H7 (cell line): Measurements from ENCODE around the gene SLC12A7. TPM values are rescaled to one million over a fixed set of nuclear protein-coding genes. Genes with fewer than 3 reads are reported as not detected.
"Not testable (repeated sequence)": the region's sequence is repeated elsewhere in the genome, so short reads cannot be mapped to it uniquely, and the experiment has no call there.

Experiments
- DNase-seq: peaks from one replicate; pipeline ENCODE4 v3.0.0; 2012
- H3K27me3 ChIP-seq: 2 replicates; pipeline ENCODE4 v1.6.0; 2011; ENCODE audit warnings: mild to moderate bottlenecking, low read length; ENCODE audit not compliant: control insufficient read depth, insufficient read depth
- H3K36me3 ChIP-seq: replicated peaks from 2 replicates; pipeline ENCODE4 v1.5.1; 2011; ENCODE audit warnings: low read length; ENCODE audit not compliant: control insufficient read depth, insufficient read depth
- H3K4me3 ChIP-seq: 2 replicates; pipeline ENCODE4 v1.5.1; 2011; ENCODE audit warnings: low read depth, mild to moderate bottlenecking, control low read depth, low read length, moderate library complexity; ENCODE audit not compliant: insufficient read depth
- total RNA-seq: library from RNA; depleted of rRNA; stranded (reverse); fragments of >200 nt; shearing (Covaris generic); gene quantifications from 2 replicates; pipeline ENCODE4 v1.2.3, GENCODE V29; 2014

Gene SLC12A7
- total RNA-seq, 1 experiment from 2014 or later = 19.8 TPM

DNA sequence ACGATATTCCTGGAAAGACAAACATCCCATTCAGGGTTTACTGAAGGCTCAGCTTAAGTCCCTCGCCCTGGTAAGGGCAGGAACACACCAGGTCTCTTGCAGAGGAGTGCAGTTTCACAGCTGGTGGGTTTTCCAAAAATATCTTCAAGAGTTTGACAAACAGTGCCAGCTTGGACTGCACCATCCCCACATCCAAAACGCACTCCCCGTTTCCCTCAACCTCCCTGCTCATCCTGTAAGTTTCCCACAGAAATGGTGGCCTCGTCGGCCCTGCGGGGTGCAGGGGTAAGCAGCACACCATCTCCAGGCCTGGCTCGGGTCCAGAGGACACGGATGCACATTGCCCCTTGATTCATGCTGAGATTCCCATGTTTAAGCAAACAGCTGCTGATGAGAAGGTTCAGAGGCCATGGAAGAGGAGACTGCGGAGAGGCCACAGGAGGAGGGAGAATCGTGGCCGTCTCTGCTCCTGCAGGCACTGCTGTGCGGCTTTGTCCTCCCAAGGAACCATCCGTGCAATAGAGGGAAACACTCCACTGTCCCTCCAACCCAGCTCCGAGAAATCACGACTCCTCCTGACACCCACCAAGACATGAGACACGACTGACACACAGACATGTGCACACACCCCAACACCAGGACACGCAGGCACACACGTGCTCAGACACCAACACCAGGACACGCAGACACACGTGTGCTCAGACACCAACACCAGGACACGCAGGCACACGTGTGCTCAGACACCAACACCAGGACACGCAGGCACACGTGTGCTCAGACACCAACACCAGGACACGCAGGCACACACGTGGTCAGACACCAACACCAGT lies 24.0 kb upstream of the SLC12A7 start:
- no peaks in the 10 kb centered on the region for H3K36me3 ChIP-seq
- no peak overlapping the region for H3K4me3 ChIP-seq
- DNase-seq = no peak
- H3K27me3 ChIP-seq = no peaks in the 10 kb centered on the region

DNA sequence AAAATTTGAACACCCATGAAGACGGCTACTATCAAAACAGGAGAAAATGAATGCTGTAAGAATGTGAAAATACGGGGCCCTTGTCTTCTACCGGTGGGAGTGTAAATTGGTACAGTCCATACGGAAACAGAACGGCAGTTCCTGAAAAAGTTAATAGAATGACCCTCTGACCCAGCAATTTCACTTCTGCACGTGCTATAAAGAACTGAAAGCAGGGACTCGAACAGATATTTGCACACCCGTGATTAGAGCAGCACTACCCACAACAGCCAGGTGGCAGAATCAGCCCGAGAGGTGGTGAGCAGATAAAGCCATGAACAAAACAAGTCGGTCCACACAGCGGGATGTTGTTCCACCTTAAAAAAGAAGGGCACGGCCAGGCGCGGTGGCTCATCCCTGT lies 22.6 kb upstream of the SLC12A7 start:
- no peak for DNase-seq
- no peaks in the 10 kb centered on the region for H3K36me3 ChIP-seq
- no peaks in the 10 kb centered on the region for H3K27me3 ChIP-seq
- no peak overlapping the region for H3K4me3 ChIP-seq

DNA sequence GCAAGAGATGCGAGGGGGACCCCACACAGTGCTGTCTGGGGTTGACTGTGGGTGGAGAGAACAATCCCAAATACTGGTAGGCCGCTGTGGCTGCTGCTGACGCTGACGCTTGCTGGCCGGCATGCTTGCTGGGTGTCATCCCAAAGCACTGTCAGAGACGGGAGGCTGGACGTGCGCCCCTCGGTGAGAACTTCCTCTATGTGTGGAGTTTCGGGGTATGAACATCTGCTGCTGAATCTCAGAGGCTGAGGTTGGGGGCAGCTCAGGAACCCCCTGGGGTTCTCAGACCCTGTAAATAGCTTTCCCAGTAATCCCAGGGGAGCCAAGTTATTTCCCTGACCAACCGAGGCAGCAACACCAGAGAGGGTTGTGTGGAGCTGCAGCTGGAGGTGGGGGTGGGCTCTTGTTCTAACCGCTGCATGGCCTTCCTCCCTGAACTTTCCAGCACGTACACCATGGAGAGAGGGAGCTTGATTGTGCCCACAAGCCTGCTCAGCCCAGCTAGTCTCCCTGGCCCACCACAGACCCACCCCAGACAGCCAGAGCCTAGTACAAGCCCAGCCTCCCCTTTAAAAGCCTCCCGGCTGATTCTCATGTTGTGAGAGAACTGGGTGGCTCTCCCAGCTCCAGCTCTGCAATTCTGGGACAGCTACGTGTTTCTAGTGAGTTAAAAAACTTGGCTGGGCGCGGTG lies 21.8 kb upstream of the SLC12A7 start:
- H3K27me3 ChIP-seq = no peaks in the 10 kb centered on the region
- H3K36me3 ChIP-seq = no peaks in the 10 kb centered on the region
- no peak overlapping the region for H3K4me3 ChIP-seq
- no peak for DNase-seq

DNA sequence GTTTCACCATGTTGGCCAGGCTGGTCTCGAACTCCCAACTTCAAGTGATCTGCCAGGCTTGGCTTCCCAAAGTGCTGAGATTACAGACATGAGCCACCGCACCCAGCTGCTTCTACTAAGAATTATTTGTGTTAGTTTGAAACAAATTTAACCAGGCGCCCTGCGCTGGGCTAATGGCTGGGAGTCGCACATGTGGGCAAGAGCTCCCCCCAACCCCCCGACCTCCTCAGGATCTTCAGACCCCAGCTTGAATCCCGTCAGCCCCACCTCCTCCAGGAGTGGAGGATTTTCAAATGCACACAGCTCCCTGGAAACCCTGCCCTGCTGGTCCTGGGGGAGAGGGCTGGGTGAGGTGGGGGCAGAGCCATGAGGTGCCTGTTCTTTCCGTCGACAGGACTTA lies 21.2 kb upstream of the SLC12A7 start:
- DNase-seq = no peak
- no peaks in the 10 kb centered on the region for H3K36me3 ChIP-seq

DNA sequence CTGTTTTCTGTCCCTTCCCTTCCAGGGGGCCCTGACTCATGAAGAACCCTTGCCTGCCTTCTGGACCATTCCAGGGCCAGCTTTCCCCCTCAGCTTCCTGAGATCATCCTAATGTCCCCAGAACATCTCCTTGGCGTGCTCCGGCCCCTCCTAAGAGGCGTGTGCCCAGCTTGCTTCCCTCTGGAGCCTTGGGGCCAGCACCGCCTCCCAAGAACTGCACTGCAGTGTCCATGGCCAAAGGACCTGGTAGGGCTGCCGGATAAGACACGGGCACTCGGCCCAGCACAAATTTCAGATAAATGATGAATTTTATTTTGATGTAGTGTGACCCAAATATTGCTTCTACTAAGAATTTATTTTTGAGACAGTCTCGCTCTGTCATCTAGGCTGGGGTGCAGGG lies 20.7 kb upstream of the SLC12A7 start:
- Histone ChIP-seq H3K4me3 (no peak overlapping the region), H3K36me3 (no peaks in the 10 kb centered on the region), H3K27me3 (no peaks in the 10 kb centered on the region)
- DNase-seq = no peak

More for the DNA sequence above, 21.2 kb upstream of the SLC12A7 start:
- no peaks in the 10 kb centered on the region for H3K27me3 ChIP-seq
- H3K4me3 ChIP-seq = no peak overlapping the region

DNA sequence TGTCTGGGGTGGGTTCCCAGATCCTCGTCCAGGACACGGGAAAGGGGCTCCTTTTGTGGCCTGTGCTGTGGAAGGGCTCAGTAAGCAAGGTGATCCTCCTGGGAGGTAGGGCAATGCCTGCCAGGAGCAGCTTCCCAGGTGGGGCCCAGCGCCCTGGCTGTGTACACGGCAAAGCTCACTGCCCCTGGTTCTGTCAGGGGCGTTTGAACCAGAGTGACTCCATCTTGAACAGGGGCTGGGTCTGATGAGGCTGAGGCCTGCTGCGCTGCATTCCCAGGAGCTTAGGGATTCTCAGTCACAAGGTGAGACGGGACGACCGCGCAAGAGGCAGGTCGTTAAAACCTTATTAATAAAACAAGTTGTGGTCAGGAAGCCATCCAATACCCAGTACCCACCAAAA lies 19.9 kb upstream of the SLC12A7 start:
- no peaks in the 10 kb centered on the region for H3K36me3 ChIP-seq
- no peak overlapping the region for H3K4me3 ChIP-seq
- H3K27me3 ChIP-seq = no peaks in the 10 kb centered on the region
- no peak for DNase-seq

DNA sequence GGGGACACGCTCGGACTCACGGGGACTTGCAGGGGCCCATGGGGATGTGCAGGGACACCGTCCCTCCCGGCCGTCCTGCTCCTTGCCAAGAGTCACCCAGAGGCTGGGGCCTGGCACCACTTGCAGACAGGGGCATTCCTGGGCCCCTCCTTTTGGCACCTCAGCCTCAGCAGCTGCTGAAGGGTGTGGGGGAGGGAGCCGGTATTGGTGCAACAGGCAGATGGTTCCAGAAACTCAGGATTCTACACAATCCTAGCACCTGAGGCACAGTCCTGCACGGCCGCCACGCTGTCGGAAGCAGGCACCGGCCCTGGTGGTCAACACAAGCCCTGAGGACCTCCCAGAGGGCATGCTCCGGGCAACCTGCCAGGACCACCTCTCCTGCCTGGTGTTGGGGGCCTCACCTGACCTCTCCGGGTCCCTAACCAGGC lies 19.3 kb upstream of the SLC12A7 start:
- Histone ChIP-seq H3K4me3 (no peak overlapping the region), H3K27me3 (no peaks in the 10 kb centered on the region), H3K36me3 (no peaks in the 10 kb centered on the region)
- DNase-seq = no peak

DNA sequence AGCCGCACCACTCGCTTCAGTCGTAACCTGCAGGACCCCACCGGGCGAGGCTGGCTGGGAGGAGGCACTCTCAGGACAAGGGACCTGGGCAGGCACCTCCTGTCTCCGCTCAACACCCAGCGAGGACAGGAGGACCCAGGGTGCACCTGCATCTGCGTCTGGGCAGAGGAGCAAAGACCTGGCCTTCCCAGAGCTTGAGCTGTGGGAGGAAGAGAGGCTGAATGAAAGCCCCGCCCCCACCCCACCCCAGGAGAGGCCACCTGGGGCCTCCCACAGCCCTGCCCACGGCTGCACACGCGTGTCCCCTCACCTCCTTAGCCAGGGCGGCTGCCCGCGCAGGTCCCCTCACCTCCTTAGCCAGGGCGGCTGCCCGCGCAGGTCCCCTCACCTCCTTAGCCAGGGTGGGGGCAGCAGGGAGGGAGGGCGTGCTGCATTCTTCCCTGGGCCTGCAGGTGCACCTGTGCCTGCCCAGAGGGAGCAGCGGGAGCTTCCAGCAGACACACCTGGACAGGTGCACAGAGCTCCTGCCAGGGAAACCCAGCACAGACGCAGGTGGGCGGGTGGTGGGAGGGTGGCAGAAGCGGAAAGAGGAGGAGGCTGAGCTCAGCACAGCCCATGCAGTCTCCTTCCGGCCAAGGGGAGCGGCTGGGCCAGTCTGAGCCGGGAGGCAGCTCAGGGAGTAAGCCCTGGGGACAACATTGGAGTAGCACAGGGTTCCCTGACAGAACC lies 18.5 kb upstream of the SLC12A7 start:
- H3K4me3 ChIP-seq = no peak overlapping the region
- H3K36me3 ChIP-seq = no peaks in the 10 kb centered on the region
- H3K27me3 ChIP-seq = no peaks in the 10 kb centered on the region
- DNase-seq = peak; percentile 85

DNA sequence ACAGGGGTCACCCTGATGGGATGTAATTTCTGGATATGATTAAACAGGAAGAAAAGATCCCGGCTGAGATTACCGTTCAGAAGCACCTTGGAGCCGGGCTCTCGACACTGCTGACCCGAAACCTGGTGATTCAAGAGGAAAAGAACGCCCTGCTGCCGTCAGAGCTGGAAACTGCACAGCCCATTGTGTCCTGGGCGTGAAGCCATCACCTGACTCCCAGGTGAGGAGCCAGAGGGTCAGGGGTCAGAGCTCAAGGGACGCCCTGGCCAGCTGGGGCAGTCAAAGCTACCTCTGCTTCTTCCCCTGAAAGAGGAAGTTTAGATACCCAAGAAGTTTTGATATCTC lies 17.8 kb upstream of the SLC12A7 start:
- no peaks in the 10 kb centered on the region for H3K36me3 ChIP-seq
- DNase-seq = no peak
- no peaks in the 10 kb centered on the region for H3K27me3 ChIP-seq
- H3K4me3 ChIP-seq = no peak overlapping the region

DNA sequence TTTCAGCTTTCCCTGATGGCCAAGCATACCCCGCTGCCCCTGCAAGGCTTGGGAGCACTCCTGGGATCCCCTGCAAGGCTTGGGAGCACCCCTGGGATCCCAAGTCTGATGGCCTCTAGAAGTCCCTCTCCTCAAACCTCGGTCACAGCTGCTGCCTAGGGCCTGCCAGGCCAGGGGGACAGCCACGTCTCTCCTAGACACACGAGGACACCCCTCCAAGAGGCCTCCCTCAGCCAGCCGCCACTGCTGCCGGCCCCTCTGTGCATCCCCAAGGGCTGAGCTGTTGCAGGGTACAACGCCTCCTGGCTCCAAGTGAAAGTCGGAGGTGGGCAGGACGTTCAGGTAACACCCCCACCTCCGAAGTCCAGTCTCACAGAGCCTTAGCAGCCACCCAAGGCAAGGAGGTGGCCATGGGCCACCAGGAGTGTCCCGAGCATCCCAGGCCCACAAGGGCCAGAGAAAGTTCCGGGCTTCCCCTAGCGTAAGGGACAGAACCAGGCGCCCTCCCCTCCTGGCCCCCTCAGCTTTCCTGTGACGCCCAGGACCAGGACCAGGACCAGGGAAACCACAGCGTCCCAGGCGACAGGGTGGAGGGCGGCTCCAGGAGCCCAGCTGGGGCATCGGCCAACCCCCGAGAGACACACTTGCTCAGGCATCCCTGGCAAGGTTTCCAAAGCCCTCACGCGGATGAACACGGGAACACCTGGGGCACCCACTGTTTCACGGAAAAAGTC lies 17.3 kb upstream of the SLC12A7 start:
- Histone ChIP-seq H3K4me3 (no peak overlapping the region), H3K27me3 (no peaks in the 10 kb centered on the region), H3K36me3 (no peaks in the 10 kb centered on the region)
- DNase-seq = no peak

DNA sequence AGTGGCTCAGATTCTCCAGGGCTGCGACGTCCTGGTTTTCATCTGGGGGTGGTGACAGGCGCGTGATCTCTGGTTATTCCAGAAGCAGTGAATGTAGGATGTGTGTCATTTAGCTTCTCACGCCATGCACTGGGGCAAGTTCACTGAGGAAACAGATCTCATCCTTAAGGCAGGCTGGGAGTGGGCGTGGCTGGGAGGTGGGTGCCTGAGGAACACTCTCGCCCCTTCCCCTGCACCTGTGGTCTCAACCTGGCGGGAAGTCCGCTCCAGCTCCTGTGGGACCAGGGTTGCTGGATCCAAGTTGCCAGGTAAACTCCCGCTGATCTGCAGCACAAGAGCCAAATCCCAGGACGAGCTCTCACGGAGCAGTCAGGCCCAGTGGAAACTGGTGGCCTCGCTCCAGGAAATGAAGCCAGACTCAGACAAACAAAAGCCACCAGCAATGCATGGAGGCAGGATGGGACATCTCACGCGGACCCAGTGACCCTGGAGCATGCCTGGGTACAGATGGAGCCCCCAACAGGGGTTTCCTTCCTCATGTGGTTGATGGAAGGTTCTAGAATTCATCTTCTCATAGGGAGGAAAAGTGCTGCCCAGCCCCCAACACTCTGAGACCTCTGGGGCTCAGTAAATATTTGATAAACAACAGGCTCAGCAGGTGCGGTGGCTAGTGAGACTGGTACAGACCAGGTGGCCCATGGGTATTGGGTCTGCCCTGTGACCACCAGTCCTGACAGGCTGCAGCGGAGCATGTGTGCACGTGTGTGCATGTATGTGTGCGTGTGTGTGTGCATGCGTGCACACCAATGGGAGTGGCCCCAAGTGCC lies 16.3 kb upstream of the SLC12A7 start:
- H3K36me3 ChIP-seq = no peaks in the 10 kb centered on the region
- no peak for DNase-seq
- H3K27me3 ChIP-seq = no peaks in the 10 kb centered on the region
- H3K4me3 ChIP-seq = no peak overlapping the region

DNA sequence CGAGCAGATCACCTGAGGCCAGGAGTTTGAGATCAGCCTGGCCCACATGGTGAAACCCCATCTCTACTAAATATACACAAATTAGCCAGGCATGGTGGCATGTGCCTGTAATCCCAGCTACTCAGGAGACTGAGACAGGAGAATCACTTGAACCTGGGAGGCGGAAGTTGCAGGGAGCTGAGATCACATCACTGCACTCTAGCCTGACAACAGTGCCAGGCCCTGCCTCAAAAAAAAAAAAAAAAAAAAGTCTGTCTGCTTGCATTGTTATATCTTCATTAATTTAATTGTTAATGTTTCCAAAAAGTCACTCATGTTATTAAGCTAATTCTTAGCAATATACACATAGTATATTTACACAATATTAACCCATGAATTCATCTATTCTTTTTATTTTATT lies 13.8 kb upstream of the SLC12A7 start:
- DNase-seq, H3K27me3 ChIP-seq: not testable (repeated sequence)

DNA sequence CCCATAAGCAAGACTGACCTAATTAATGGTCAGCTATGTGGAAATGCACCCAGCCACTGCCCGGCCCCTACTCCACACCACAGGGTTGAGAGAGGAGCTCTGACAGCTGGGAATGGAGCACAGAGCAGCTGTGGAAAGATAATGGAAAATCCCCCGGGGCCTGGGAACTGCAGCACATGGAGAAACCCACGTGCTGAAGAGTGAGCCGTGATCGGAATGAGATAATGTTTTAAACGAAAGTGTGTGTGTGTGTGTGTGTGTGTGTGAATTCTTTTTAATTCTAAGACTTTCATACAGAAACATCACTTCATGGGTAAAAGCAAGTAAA lies 13.1 kb upstream of the SLC12A7 start:
- DNase-seq = no peak
- Histone ChIP-seq H3K27me3 (no peaks in the 10 kb centered on the region), H3K4me3 (no peak overlapping the region), H3K36me3 (no peaks in the 10 kb centered on the region)

More for the DNA sequence above, 13.8 kb upstream of the SLC12A7 start:
- H3K4me3 ChIP-seq, H3K36me3 ChIP-seq: not testable (repeated sequence)
